H1 (cell line): ENCODE data around the gene ASB16. TPM values are rescaled to one million over a fixed set of nuclear protein-coding genes. Genes with fewer than 3 reads are reported as not detected.

ENCODE experiments used
- CTCF ChIA-PET: fragments of 300-600 bp; sonication (Branson Sonifier 250); formaldehyde crosslinking; loops from one replicate; lab custom pipeline; 2021; ENCODE audit not compliant: partially characterized antibody; lab: Charles Lee
- POLR2A ChIA-PET: fragments of 300-600 bp; sonication (Branson Sonifier 250); formaldehyde crosslinking; loops from one replicate; lab custom pipeline; 2021; ENCODE audit warnings: inconsistent platforms; ENCODE audit not compliant: partially characterized antibody; lab: Charles Lee
- DNase-seq, 2 experiments: peaks; one replicate each; pipeline versions ENCODE4 v3.0.0 to v3.0.0-alpha.2; 2010 to 2022; ENCODE audit warnings: low spot score in 2 of 2, low read depth in 1 of 2, mixed read lengths in 1 of 2
- FAIRE-seq: peaks from 2 replicates; lab custom pipeline; 2011; peaks lifted over from hg19 to GRCh38; lab: Jason Lieb, UNC
- H2AFZ ChIP-seq: 2 replicates; pipeline ENCODE4 v1.8.1; 2012; ENCODE audit warnings: low read length, inconsistent platforms
- H2AK5ac ChIP-seq: 2 replicates; pipeline ENCODE4 v1.6.1; 2013; ENCODE audit warnings: low read depth, low read length
- H2BK120ac ChIP-seq: replicated peaks from 2 replicates; pipeline ENCODE3; 2013; ENCODE audit warnings: low read depth, low read length, inconsistent platforms
- H2BK12ac ChIP-seq: 2 replicates; pipeline ENCODE4 v1.6.1; 2013; ENCODE audit warnings: low read depth, low read length
- H2BK15ac ChIP-seq: 2 replicates; pipeline ENCODE4 v1.6.1; 2013; ENCODE audit warnings: low read length
- H2BK20ac ChIP-seq: 2 replicates; pipeline ENCODE4 v1.6.1; 2013; ENCODE audit warnings: low read length
- H2BK5ac ChIP-seq: 2 replicates; pipeline ENCODE4 v1.6.1; 2013; ENCODE audit warnings: low read depth, low read length
- H3K14ac ChIP-seq: 2 replicates; pipeline ENCODE4 v1.6.1; 2013; ENCODE audit warnings: inconsistent platforms; ENCODE audit not compliant: insufficient read length
- H3K18ac ChIP-seq: 2 replicates; pipeline ENCODE4 v1.6.1; 2013; ENCODE audit warnings: low read length; ENCODE audit errors: extremely low read depth
- H3K23ac ChIP-seq: 2 replicates; pipeline ENCODE4 v1.6.1; 2013; ENCODE audit warnings: inconsistent platforms; ENCODE audit not compliant: insufficient read length
- H3K23me2 ChIP-seq: 2 replicates; pipeline ENCODE4 v1.6.1; 2013; ENCODE audit warnings: low read depth, low read length
- H3K27ac ChIP-seq: 2 replicates; pipeline ENCODE4 v1.6.1; 2011; ENCODE audit warnings: low read depth, low read length, inconsistent platforms
- H3K27me3 ChIP-seq, 4 experiments: replicated peaks in 1 of 4; 1 replicate in 1 of 4; 2 replicates in 3 of 4; pipeline versions ENCODE4 v1.6.1 to v1.8.1; 2011 to 2013; ENCODE audit warnings: low read length in 3 of 4, mild to moderate bottlenecking in 3 of 4, inconsistent platforms in 2 of 4, mixed read lengths in 2 of 4, moderate library complexity in 1 of 4; ENCODE audit not compliant: control insufficient read depth in 3 of 4, insufficient read depth in 3 of 4; ENCODE audit errors: extremely low read depth in 1 of 4
- H3K36me3 ChIP-seq, 4 experiments: 2 replicates each; pipeline versions ENCODE4 v1.6.1 to v1.8.1; 2011 to 2013; ENCODE audit warnings: mild to moderate bottlenecking in 4 of 4, low read length in 3 of 4, moderate library complexity in 2 of 4, control low read depth in 1 of 4, inconsistent platforms in 1 of 4; ENCODE audit not compliant: insufficient read depth in 4 of 4, control insufficient read depth in 2 of 4
- H3K4ac ChIP-seq: replicated peaks from 2 replicates; pipeline ENCODE3; 2013; ENCODE audit warnings: low read length, low read depth, mixed read lengths, inconsistent platforms; ENCODE audit not compliant: insufficient read length
- H3K4me1 ChIP-seq, 4 experiments: replicated peaks in 1 of 4; 1 replicate in 1 of 4; 2 replicates in 3 of 4; pipeline versions ENCODE4 v1.6.1 to v1.8.1; 2011 to 2013; ENCODE audit warnings: low read length in 3 of 4, inconsistent platforms in 2 of 4, mixed read lengths in 1 of 4; ENCODE audit not compliant: insufficient read depth in 4 of 4, control insufficient read depth in 3 of 4
- H3K4me2 ChIP-seq, 2 experiments: 2 replicates each; pipeline versions ENCODE4 v1.6.1 to v1.8.1; 2011 to 2013; ENCODE audit warnings: low read depth in 2 of 2, low read length in 2 of 2, control low read depth in 1 of 2, inconsistent platforms in 1 of 2, mild to moderate bottlenecking in 1 of 2; ENCODE audit not compliant: insufficient read depth in 1 of 2
- H3K4me3 ChIP-seq, 4 experiments: fragments of 200-600, 300-600 bp in 1 of 4; sonication (generic), shearing (Covaris generic), sonication (Bioruptor Twin) in 1 of 4; 2 replicates each; pipeline versions ENCODE4 v1.5.1 to v1.8.1; 2011 to 2016; ENCODE audit warnings: low read length in 4 of 4, low read depth in 3 of 4, control low read depth in 2 of 4, inconsistent platforms in 2 of 4, mild to moderate bottlenecking in 2 of 4, mixed read lengths in 1 of 4, moderate library complexity in 1 of 4; ENCODE audit not compliant: insufficient read depth in 2 of 4; ENCODE audit errors: extremely low read depth in 1 of 4
- H3K56ac ChIP-seq: replicated peaks from 2 replicates; pipeline ENCODE3; 2013; ENCODE audit warnings: low read depth, mild to moderate bottlenecking, mixed read lengths, low read length, inconsistent platforms; ENCODE audit not compliant: insufficient read length
- H3K79me1 ChIP-seq: 2 replicates; pipeline ENCODE4 v1.6.1; 2013; ENCODE audit warnings: low read depth, low read length, control low read depth
- H3K79me2 ChIP-seq, 2 experiments: 2 replicates each; pipeline versions ENCODE4 v1.6.1 to v1.8.1; 2012 to 2013; ENCODE audit warnings: low read length in 2 of 2, mild to moderate bottlenecking in 2 of 2, inconsistent platforms in 1 of 2; ENCODE audit not compliant: insufficient read depth in 2 of 2, control insufficient read depth in 1 of 2
- H3K9ac ChIP-seq, 4 experiments: replicated peaks in 1 of 4; 1 replicate in 1 of 4; 2 replicates in 3 of 4; pipeline versions ENCODE4 v1.6.1 to v1.8.1; 2011 to 2013; ENCODE audit warnings: low read depth in 3 of 4, low read length in 3 of 4, control low read depth in 2 of 4, mild to moderate bottlenecking in 2 of 4, moderate library complexity in 2 of 4, inconsistent platforms in 1 of 4; ENCODE audit errors: extremely low read depth in 1 of 4
- H3K9me3 ChIP-seq, 2 experiments: 2 replicates each; pipeline versions ENCODE4 v1.6.1 to v1.8.1; 2012 to 2013; ENCODE audit warnings: mild to moderate bottlenecking in 2 of 2, moderate library complexity in 2 of 2, control low read depth in 1 of 2, inconsistent platforms in 1 of 2, low read depth in 1 of 2, low read length in 1 of 2, mixed read lengths in 1 of 2; ENCODE audit not compliant: insufficient read depth in 2 of 2
- H4K20me1 ChIP-seq, 2 experiments: replicated peaks in 1 of 2; 2 replicates each; pipeline versions ENCODE3 to v1.8.1; 2011 to 2013; ENCODE audit warnings: inconsistent platforms in 2 of 2, low read length in 2 of 2, mild to moderate bottlenecking in 1 of 2; ENCODE audit not compliant: insufficient read depth in 2 of 2, control insufficient read depth in 1 of 2
- H4K5ac ChIP-seq: 2 replicates; pipeline ENCODE4 v1.6.1; 2013; ENCODE audit warnings: low read length, low read depth, mixed read lengths, inconsistent platforms; ENCODE audit not compliant: insufficient read length
- H4K8ac ChIP-seq: 2 replicates; pipeline ENCODE4 v1.8.0; 2013; ENCODE audit warnings: mild to moderate bottlenecking, moderate library complexity, low read length, inconsistent platforms; ENCODE audit not compliant: insufficient read depth; ENCODE audit errors: extremely low read depth
- H4K91ac ChIP-seq: replicated peaks from 2 replicates; pipeline ENCODE3; 2013; ENCODE audit warnings: low read length, mixed read lengths, inconsistent platforms; ENCODE audit not compliant: insufficient read length
- ASH2L ChIP-seq: fragments of 200-600, 300-600 bp; sonication (generic); IDR thresholded peaks from one replicate; pipeline ENCODE4 v1.7.1; 2017; ENCODE audit warnings: low read length
- ATF3 ChIP-seq: IDR thresholded peaks from 2 replicates; pipeline ENCODE4 v1.6.1; 2011; ENCODE audit warnings: low read depth, mild to moderate bottlenecking, low read length; ENCODE audit not compliant: insufficient read depth
- E2F6 ChIP-seq: IDR thresholded peaks from 2 replicates; pipeline ENCODE4 v1.6.1; 2012; ENCODE audit warnings: inconsistent platforms
- EZH2 ChIP-seq: fragments of 200-600 bp; sonication (generic); IDR thresholded peaks from 2 replicates; pipeline ENCODE4 v1.7.1; 2012; ENCODE audit warnings: low read depth, mild to moderate bottlenecking, moderate library complexity, low read length, inconsistent platforms; ENCODE audit not compliant: severe bottlenecking
- PHF8 ChIP-seq: fragments of 200-600 bp; sonication (generic); conservative IDR thresholded peaks from 2 replicates; pipeline ENCODE4 v1.7.1; 2012; ENCODE audit warnings: low read depth, mild to moderate bottlenecking, inconsistent platforms, low read length, moderate library complexity
- SP2 ChIP-seq: IDR thresholded peaks from 2 replicates; pipeline ENCODE4 v1.6.1; 2012; ENCODE audit warnings: mild to moderate bottlenecking, low read length, inconsistent platforms
- TAF7 ChIP-seq: optimal IDR thresholded peaks from 2 replicates; pipeline ENCODE3; 2011; ENCODE audit warnings: low read depth, mild to moderate bottlenecking, inconsistent platforms, low read length, moderate library complexity, borderline replicate concordance
- WGBS, 2 experiments: shearing (Covaris generic) in 1 of 2; methylation state at CpG; one replicate each; pipeline versions ENCODE4 v1.1.6 to v1.1.7; 2013 to 2015; ENCODE audit warnings: low lambda C conversion rate in 2 of 2, mixed read lengths in 2 of 2, inconsistent platforms in 1 of 2, low coverage in 1 of 2, missing lambda C conversion rate in 1 of 2; ENCODE audit not compliant: insufficient replicate concordance in 2 of 2, insufficient coverage in 1 of 2, insufficient read length in 1 of 2; ENCODE audit errors: extremely low coverage in 1 of 2, missing lambda C conversion rate in 1 of 2; 5-methylcytosine and 5-hydroxymethylcytosine counted together
- polyA plus RNA-seq, 7 experiments: library from polyadenylated mRNA; depleted of rRNA in 3 of 7; stranded (reverse) in 5 of 7; unstranded in 2 of 7; fragments of >200 nt in 5 of 7; fragments of 200-250 nt in 2 of 7; gene quantifications; 1 replicate in 5 of 7; 2 replicates in 1 of 7; 4 replicates in 1 of 7; pipeline versions ENCODE4 v1.2.1 to v1.2.3, GENCODE V29; 2011 to 2013; ENCODE audit warnings: missing spikeins in 2 of 7, mixed read lengths in 2 of 7
- total RNA-seq: library from RNA; stranded (reverse); fragmentation: NEBNext Ultra II Directional; extraction: Animal tissue kit (Norgen Biotek cat#: 25700); gene quantifications from 2 replicates; pipeline ENCODE4 v1.2.1, GENCODE V29; 2021
- TF ChIP-seq, protein P1 (sequence below): IDR thresholded peaks from 2 replicates; pipeline ENCODE4 v1.6.1; 2011; ENCODE audit warnings: low read length, improper control_type of control experiment

The ASB16 gene
- total and polyA plus RNA-seq, 2 of the 8 experiments (the other 6 are each of a cell fraction or from before 2014, with no cell fraction given): 0.05 TPM; not detected in 1

GRCh38 chr17:44200478-44201155, 30.1 kb downstream of the ASB16 start:
- peaks cover 10% of the 10 kb centered on the region for H3K23me2 ChIP-seq
- H2BK12ac ChIP-seq: peak overlapping the region; percentile 46; the same call in 1 of the 2 replicates
- whole genome bisulfite sequencing, 2 experiments: 13% methylated on average over 23 of the region's 36 CpGs; no CpG with 5 or more reads in 1 of the 2 experiments
- H4K91ac ChIP-seq: peak overlapping the region; percentile 72
- H3K79me1 ChIP-seq: no peaks in the 10 kb centered on the region; the same call in 1 of the 2 replicates
- H3K23ac ChIP-seq: no peak overlapping the region
- POLR2A ChIA-PET: interaction anchor here (1.0 to 8.5 kb wide), 8 partner anchors 11 to 125 kb away, joined by 3 to 78 read pairs (median 6); partner anchors contain the start of genes TMUB2 and UBTF
- peak overlapping the region; percentile 89; the same call in 1 of the 2 replicates for H2BK5ac ChIP-seq
- H3K27me3 ChIP-seq: no peaks in the 10 kb centered on the region
- H4K5ac ChIP-seq: peak overlapping the region; percentile 69
- H4K20me1 ChIP-seq: peaks cover 0 to 6% of the 10 kb centered on the region in 2 experiments
- H3K9ac ChIP-seq: peak overlapping the region; percentile 55 to 77 (median 70)
- H3K9me3 ChIP-seq: no peaks in the 10 kb centered on the region
- peak overlapping the region; percentile 94 for H3K56ac ChIP-seq
- peak overlapping the region; percentile 66 for H3K27ac ChIP-seq
- peaks cover 0 to 24% of the 10 kb centered on the region in 2 experiments; a peak in 3 of 4 replicates for H3K79me2 ChIP-seq
- H3K4me3 ChIP-seq: peak overlapping the region; percentile 59 to 98 (median 78)
- peak overlapping the region; percentile 94; the same call in 1 of the 2 replicates for H4K8ac ChIP-seq
- FAIRE-seq: no peak
- H2AFZ ChIP-seq: no peak overlapping the region
- H3K18ac ChIP-seq: peak overlapping the region; percentile 95
- H3K4me2 ChIP-seq: peak overlapping the region; percentile 81 to 94
- peak overlapping the region; percentile 77; the same call in 1 of the 2 replicates for H2BK15ac ChIP-seq
- peaks cover 3 to 23% (median 8%) of the 10 kb centered on the region in 4 experiments for H3K4me1 ChIP-seq
- peak overlapping the region; percentile 71 for H3K4ac ChIP-seq
- H3K14ac ChIP-seq: peak overlapping the region; percentile 37
- CTCF ChIA-PET: interaction anchor here (1.0 to 1.9 kb wide), 4 partner anchors 10 to 131 kb away, joined by 5 to 13 read pairs (median 5); no protein-coding TSS in a partner anchor
- H3K36me3 ChIP-seq: peaks cover 3 to 12% (median 6%) of the 10 kb centered on the region in 4 experiments
- no peak for DNase-seq
- H2BK20ac ChIP-seq: no peak overlapping the region
- H2AK5ac ChIP-seq: no peak overlapping the region
- no peak overlapping the region for H2BK120ac ChIP-seq
- TF ChIP-seq ATF3: no peak
- TF ChIP-seq, protein P1, sequence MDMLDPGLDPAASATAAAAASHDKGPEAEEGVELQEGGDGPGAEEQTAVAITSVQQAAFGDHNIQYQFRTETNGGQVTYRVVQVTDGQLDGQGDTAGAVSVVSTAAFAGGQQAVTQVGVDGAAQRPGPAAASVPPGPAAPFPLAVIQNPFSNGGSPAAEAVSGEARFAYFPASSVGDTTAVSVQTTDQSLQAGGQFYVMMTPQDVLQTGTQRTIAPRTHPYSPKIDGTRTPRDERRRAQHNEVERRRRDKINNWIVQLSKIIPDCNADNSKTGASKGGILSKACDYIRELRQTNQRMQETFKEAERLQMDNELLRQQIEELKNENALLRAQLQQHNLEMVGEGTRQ: no peak
- no peak for TF ChIP-seq EZH2
- TF ChIP-seq SP2: no peak
- TF ChIP-seq ASH2L: peak; percentile 53
- TF ChIP-seq PHF8: peak; percentile 66
- no peak for TF ChIP-seq TAF7
- no peak for TF ChIP-seq E2F6
